Colonic mucosa (tissue), 4 donors: ENCODE results near the gene CBLL2. TPM values are rescaled to one million over a fixed set of nuclear protein-coding genes. Genes with fewer than 3 reads are reported as not detected.
"Not testable (repeated sequence)": the region's sequence is repeated elsewhere in the genome, so short reads cannot be mapped to it uniquely, and the experiment has no call there.

Source experiments
- DNase-seq: peaks from one replicate; pipeline ENCODE4 v3.0.0-alpha.2; 2020
- H3K27ac ChIP-seq: fragments of 200-600 bp; one replicate; pipeline ENCODE4 v1.8.0; 2021
- H3K27me3 ChIP-seq: fragments of 200-600 bp; one replicate; pipeline ENCODE4 v1.8.0; 2021
- H3K36me3 ChIP-seq: fragments of 200-600 bp; one replicate; pipeline ENCODE4 v1.8.0; 2021
- H3K4me1 ChIP-seq: fragments of 200-600 bp; one replicate; pipeline ENCODE4 v1.8.0; 2021; ENCODE audit warnings: mild to moderate bottlenecking
- H3K4me3 ChIP-seq: fragments of 200-600 bp; one replicate; pipeline ENCODE4 v1.8.0; 2021
- H3K9ac ChIP-seq, 2 donors: one replicate each; pipeline ENCODE4 v1.7.0; 2013; ENCODE audit warnings: control low read depth in 2 of 2, low read depth in 2 of 2, low read length in 2 of 2
- H3K9me3 ChIP-seq: fragments of 200-600 bp; one replicate; pipeline ENCODE4 v1.8.0; 2021
- CTCF ChIP-seq: fragments of 200-600 bp; IDR thresholded peaks from one replicate; pipeline ENCODE4 v1.8.0; 2022; ENCODE audit warnings: antibody characterized with exemption, mild to moderate bottlenecking
- intact Hi-C: fragments of 100-400 bp; cut with DNase I; formaldehyde crosslinking; loops from one replicate; pipeline ENCODE4 v1.14.1; 2022
- total RNA-seq, 2 donors: library from RNA; stranded (reverse); fragmentation: NEBNext Ultra II Directional in 1 of 2; extraction: Animal tissue kit (Norgen Biotek cat#: 25700) in 1 of 2; gene quantifications; one replicate each; pipeline ENCODE4 v1.2.1, GENCODE V29; 2021
- donor health status: healthy.
- donor health status: DM: no; HTN: no; CAD: no.
- donor health status: DM: no; HTN: no; CAD: no.

The CBLL2 gene
- total RNA-seq, 2 donors from 2014 or later: not detected

DNA sequence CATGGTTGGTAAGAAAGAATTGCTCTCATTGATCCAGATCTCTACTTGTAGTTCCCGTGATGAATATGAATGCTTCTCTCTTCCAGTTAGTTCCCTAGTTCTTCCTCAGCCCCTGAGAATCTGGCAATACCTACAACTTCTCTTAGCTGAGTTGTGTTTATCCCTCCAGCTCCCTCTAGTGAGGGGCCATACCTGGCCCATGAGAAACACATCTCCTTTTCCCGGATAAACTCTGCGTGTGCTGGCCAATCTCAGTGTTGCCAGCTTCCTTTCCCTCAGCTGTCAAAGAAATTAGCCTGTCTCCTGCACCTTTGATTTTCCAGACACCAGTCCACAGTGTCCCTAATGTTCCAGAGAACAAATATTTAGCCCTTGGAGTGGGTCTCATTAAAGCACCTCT lies 5.7 kb downstream of the CBLL2 start:
- H3K27me3 ChIP-seq: no peaks in the 10 kb centered on the region
- no peak overlapping the region for H3K4me3 ChIP-seq
- no peak overlapping the region for H3K27ac ChIP-seq
- DNase-seq: no peak
- no peaks in the 10 kb centered on the region for H3K9me3 ChIP-seq
- no peak overlapping the region for H3K9ac ChIP-seq
- no peaks in the 10 kb centered on the region for H3K36me3 ChIP-seq
- no peaks in the 10 kb centered on the region for H3K4me1 ChIP-seq
- intact Hi-C loops: no loop called here
- no peak for TF ChIP-seq CTCF

DNA sequence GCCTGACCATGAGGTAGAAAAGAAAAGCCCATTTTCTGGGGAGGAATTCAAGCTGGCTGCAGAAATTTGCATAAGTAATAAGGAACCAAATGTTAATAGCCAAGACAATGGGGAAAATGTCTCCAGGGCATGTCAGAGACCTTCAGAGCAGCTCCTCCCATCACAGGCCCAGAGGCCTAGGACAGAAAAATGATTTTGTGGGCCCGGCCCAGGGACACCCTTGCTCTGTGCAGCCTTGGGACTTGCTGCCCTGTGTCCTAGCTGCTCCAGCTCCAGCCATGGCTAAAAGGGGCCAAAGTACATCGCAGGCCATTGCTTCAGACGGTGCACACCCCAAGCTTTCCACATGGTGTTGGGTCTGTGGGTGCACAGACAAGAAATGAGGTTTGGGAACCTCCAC lies 16.5 kb downstream of the CBLL2 start:
- H3K27me3 ChIP-seq, intact Hi-C loops, DNase-seq, H3K4me3 ChIP-seq, H3K9me3 ChIP-seq, H3K4me1 ChIP-seq, H3K9ac ChIP-seq, H3K27ac ChIP-seq, H3K36me3 ChIP-seq: not testable (repeated sequence)

GRCh38 chrX:22296871-22297270 lies 24.2 kb downstream of the CBLL2 start:
- no peak for DNase-seq
- no peaks in the 10 kb centered on the region for H3K36me3 ChIP-seq
- H3K4me1 ChIP-seq: no peaks in the 10 kb centered on the region
- no peaks in the 10 kb centered on the region for H3K9me3 ChIP-seq
- TF ChIP-seq CTCF: no peak
- H3K9ac ChIP-seq: no peak overlapping the region
- no peaks in the 10 kb centered on the region for H3K27me3 ChIP-seq
- no peak overlapping the region for H3K4me3 ChIP-seq
- intact Hi-C loops: no loop called here
- H3K27ac ChIP-seq: no peak overlapping the region

GRCh38 chrX:22300130-22300529 lies 27.4 kb downstream of the CBLL2 start:
- Histone ChIP-seq H3K4me1 (no peaks in the 10 kb centered on the region), H3K27ac (no peak overlapping the region), H3K4me3 (no peak overlapping the region), H3K9me3 (no peaks in the 10 kb centered on the region), H3K9ac (no peak overlapping the region), H3K27me3 (no peaks in the 10 kb centered on the region), H3K36me3 (no peaks in the 10 kb centered on the region)
- intact Hi-C loops: no loop called here
- DNase-seq: no peak
- TF ChIP-seq CTCF: no peak

DNA sequence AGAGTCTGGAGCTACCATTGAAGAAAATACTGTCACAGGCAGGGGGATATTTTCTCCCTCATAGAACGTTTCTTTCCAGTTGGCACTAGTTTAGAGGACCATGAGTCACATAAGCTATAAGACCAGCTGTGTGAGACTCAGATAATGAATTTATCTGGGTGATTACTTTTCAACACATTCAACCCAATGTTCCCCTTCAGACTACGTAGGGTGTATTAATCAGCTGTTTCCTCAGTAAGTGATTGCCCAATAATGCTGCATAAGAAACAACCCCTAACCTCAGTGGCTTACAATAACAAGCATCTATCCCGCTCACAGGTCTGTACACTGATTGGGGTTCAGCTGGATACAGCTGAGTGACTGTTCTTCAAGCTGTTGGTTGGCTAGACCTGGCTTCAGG lies 38.1 kb downstream of the CBLL2 start:
- Histone ChIP-seq H3K4me1 (no peaks in the 10 kb centered on the region), H3K4me3 (no peak overlapping the region), H3K36me3 (no peaks in the 10 kb centered on the region), H3K9me3 (no peaks in the 10 kb centered on the region), H3K27me3 (no peaks in the 10 kb centered on the region), H3K27ac (no peak overlapping the region), H3K9ac (no peak overlapping the region)
- no peak for DNase-seq
- intact Hi-C loops: no loop called here
- TF ChIP-seq CTCF: no peak

DNA sequence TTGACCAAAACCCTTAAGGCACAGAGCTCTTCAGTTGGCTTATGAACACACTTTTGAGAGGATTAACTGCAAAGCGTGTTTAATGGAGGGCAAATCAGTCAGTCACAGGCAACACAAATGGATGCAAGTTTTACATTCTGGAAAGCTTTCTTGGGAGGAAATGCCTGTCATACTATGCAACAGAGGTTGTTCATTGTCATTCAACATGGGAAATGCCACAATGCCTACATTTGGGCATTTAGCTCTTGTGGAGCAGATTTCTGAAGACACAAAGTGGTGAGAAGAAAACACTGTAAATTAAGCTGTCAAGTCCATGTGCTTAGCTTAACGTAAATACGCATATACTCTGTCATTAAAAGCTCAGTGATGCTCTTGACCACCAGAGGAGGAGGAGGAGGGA lies 41.1 kb downstream of the CBLL2 start:
- no peak for TF ChIP-seq CTCF
- no peak overlapping the region for H3K27ac ChIP-seq
- H3K27me3 ChIP-seq: no peaks in the 10 kb centered on the region
- H3K36me3 ChIP-seq: no peaks in the 10 kb centered on the region
- no peak overlapping the region for H3K9ac ChIP-seq
- no peak overlapping the region for H3K4me3 ChIP-seq
- no peaks in the 10 kb centered on the region for H3K9me3 ChIP-seq
- H3K4me1 ChIP-seq: no peaks in the 10 kb centered on the region
- intact Hi-C loops: no loop called here
- no peak for DNase-seq
